H1 (cell line): ENCODE data around the gene CSKMT. TPM values are rescaled to one million over a fixed set of nuclear protein-coding genes. Genes with fewer than 3 reads are reported as not detected.

Experiments
- CHD1 ChIP-seq: IDR thresholded peaks from 2 replicates; pipeline ENCODE4 v1.6.1; 2012; ENCODE audit warnings: low read depth, low read length, improper control_type of control experiment
- CTBP2 ChIP-seq: IDR thresholded peaks from 2 replicates; pipeline ENCODE4 v1.7.0; 2011; ENCODE audit warnings: borderline replicate concordance, mild to moderate bottlenecking, moderate library complexity, mixed read lengths, low read length; ENCODE audit not compliant: insufficient read depth, insufficient read length
- polyA plus RNA-seq, 7 experiments: library from polyadenylated mRNA; depleted of rRNA in 3 of 7; stranded (reverse) in 5 of 7; unstranded in 2 of 7; fragments of >200 nt in 5 of 7; fragments of 200-250 nt in 2 of 7; gene quantifications; 1 replicate in 5 of 7; 2 replicates in 1 of 7; 4 replicates in 1 of 7; pipeline versions ENCODE4 v1.2.1 to v1.2.3, GENCODE V29; 2011 to 2013; ENCODE audit warnings: missing spikeins in 2 of 7, mixed read lengths in 2 of 7
- total RNA-seq: library from RNA; stranded (reverse); fragmentation: NEBNext Ultra II Directional; extraction: Animal tissue kit (Norgen Biotek cat#: 25700); gene quantifications from 2 replicates; pipeline ENCODE4 v1.2.1, GENCODE V29; 2021

CSKMT gene
- total and polyA plus RNA-seq, 2 of the 8 experiments (the other 6 are each of a cell fraction or from before 2014, with no cell fraction given): 12.0 to 66.1 TPM

DNA sequence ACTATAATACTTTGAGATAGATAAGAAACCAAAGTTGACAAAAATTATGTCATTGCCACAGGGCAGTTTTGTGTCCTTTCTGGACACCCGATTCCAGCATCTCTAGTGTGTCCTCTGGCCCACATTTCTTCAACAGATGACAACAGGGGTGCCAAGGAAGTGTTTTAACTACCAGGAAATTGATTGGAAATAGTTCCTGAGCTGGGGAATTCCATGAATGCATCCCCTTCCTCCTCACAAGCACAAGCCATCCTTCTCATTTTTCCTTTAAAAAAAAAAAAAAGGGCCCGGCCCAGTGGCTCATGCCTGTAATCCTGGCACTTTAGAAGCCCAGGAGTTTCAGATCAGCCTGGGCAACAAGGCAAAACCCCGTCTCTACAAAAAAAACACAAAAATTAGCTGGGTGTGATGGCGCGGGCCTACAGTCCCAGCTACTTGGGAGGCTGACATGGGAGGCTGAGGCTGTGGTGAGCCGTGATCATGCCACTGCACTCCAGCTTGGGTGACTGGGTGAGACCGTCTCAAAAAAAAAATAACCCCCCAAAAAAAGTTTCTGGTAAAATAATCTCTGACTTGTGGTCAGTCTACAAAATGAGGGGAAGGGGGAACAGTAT, 42.5 kb upstream of the CSKMT start (continued):
- TF ChIP-seq CTBP2: no peak
- TF ChIP-seq CHD1: no peak
